Cardiac fibroblast (primary cell): Measurements from ENCODE around the gene SPTLC1.

ENCODE experiments used
- DNase-seq, 2 donors: peaks; one replicate each; pipeline versions ENCODE4 v3.0.0 to v3.0.0-alpha.2; 2010; ENCODE audit warnings: low read depth in 2 of 2
- H3K4me3 ChIP-seq, 2 donors: replicated peaks in 1 of 2; 1 replicate in 1 of 2; 2 replicates in 1 of 2; pipeline ENCODE4 v1.5.1; 2011; ENCODE audit warnings: low read depth in 2 of 2, low read length in 2 of 2, mild to moderate bottlenecking in 2 of 2, moderate library complexity in 1 of 2
- TF ChIP-seq, protein P1 (sequence below): IDR thresholded peaks from one replicate; pipeline ENCODE4 v1.5.1; 2011; ENCODE audit warnings: low read depth, mild to moderate bottlenecking, low read length, inconsistent platforms

The SPTLC1 gene

DNA sequence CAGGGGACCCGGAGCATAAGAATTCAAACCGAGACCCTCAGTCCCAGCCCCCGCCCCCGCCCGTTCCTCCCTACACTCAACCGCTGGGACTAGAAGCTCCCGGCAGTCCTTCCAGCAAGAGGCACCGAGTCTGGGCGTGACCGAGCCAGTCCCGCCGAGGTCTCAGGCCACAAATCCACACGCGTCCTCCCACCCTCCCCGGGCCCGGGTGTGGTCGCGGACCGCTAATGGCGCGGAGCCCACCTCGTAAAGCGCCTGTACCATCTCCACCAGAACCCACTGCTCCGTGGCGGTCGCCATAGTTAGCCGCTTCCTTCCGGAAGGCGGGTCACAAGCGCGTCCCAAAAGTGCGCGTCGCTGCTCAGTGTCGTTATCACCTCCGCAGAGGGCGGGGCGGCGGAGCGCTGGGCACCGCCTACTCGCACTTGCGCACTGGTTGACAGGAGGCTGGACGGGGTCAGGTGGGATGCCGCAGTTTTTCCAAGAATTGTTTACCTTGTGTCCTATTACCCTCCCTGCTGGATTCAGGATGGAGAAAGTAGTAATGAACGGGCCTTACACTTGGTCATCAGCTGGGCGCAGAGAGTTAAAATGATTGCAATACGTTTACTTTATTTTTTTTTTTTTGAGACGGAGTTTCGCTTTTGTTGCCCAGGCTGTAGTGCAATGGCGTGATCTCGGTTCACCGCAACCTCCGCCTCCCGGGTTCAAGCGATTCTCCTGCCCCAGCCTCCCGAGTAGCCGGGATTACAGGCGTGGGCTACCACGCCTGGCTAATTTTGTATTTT, at the start of gene SPTLC1:
Gene SPTLC1, minus strand, starts transcription at position 343 of the 788 bp plus-strand sequence. Its CDS starts 43 bp downstream, at position 300.
- TF ChIP-seq, protein P1, sequence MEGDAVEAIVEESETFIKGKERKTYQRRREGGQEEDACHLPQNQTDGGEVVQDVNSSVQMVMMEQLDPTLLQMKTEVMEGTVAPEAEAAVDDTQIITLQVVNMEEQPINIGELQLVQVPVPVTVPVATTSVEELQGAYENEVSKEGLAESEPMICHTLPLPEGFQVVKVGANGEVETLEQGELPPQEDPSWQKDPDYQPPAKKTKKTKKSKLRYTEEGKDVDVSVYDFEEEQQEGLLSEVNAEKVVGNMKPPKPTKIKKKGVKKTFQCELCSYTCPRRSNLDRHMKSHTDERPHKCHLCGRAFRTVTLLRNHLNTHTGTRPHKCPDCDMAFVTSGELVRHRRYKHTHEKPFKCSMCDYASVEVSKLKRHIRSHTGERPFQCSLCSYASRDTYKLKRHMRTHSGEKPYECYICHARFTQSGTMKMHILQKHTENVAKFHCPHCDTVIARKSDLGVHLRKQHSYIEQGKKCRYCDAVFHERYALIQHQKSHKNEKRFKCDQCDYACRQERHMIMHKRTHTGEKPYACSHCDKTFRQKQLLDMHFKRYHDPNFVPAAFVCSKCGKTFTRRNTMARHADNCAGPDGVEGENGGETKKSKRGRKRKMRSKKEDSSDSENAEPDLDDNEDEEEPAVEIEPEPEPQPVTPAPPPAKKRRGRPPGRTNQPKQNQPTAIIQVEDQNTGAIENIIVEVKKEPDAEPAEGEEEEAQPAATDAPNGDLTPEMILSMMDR: no peak
- peak within 1 kb of the TSS; percentile 84 to 85 for H3K4me3 ChIP-seq
- DNase-seq: peak; percentile 95

- H3K4me3 ChIP-seq: no peak overlapping the region
- TF ChIP-seq, protein P1: no peak
- no peak for DNase-seq
Observed at GRCh38 chr9:92164975-92165374, 49.8 kb upstream of the SPTLC1 start.

GRCh38 chr9:92164490-92164889, 49.3 kb upstream of the SPTLC1 start:
- H3K4me3 ChIP-seq: no peak overlapping the region
- TF ChIP-seq, protein P1: no peak
- DNase-seq: no peak

GRCh38 chr9:92163276-92163675, 48.1 kb upstream of the SPTLC1 start:
- H3K4me3 ChIP-seq: no peak overlapping the region
- DNase-seq: no peak
- TF ChIP-seq, protein P1: no peak

DNA sequence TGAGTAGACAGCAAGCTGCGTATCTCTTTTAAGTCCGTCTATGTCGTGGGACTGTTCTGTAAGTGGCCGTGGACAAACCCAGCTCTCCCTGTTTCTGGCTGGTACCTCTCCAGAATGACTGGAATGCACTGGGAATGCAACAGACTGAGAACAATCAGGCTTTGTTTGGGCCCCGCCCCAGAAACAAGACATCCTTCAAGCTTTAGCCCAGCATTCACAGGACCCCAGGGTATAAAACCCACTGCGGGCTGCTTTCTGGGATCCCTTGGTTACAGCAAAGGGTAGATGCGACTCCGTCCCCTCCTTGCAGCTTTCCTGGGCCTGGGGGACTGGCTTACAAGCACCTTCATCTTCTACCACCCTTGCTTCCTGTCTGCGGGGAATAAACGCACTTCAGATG, 45.6 kb upstream of the SPTLC1 start:
- DNase-seq: no peak
- TF ChIP-seq, protein P1: no peak
- H3K4me3 ChIP-seq: no peak overlapping the region

DNA sequence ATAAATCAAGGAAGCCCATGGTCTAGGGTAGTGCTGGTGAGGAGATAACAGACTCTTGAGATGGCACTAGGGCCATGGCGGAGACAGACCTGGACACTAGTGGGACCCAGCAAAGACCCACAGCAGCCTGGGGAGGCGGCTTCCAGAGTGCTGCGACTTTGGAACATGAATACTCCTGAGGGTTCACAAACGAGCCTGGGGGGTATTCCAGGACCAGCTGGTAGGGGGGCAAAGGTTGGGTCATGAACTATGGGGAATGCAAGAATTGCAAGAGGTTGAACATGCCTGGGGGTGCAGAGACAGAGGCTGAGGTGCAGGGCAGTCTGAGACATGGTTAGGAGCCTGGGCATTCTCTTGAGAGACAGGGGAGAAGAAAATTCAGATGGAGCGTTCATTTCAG, 43.8 kb upstream of the SPTLC1 start:
- TF ChIP-seq, protein P1: no peak
- DNase-seq: no peak
- no peak overlapping the region for H3K4me3 ChIP-seq
